IMR-90 (cell line): ENCODE data around the gene TBC1D8. TPM values are rescaled to one million over a fixed set of nuclear protein-coding genes. Genes with fewer than 3 reads are reported as not detected.

Experiments
- ATAC-seq: fragments of 200-7000 bp; cut with Tn5 transposase; 2 replicates; pipeline ENCODE4 v1.9.1; 2020; ENCODE audit warnings: low read depth, mild to moderate bottlenecking, moderate library complexity
- BruUV-seq: library from RNA; stranded (reverse); fragments of 400-500 nt; replicated peaks from 2 replicates; lab custom pipeline; 2021; lab: Mats Ljungman, UMichigan
- CTCF ChIA-PET: fragments of 300-600 bp; formaldehyde crosslinking; extraction: SDS; loops from one replicate; lab custom pipeline; 2021; ENCODE audit warnings: antibody characterized with exemption; lab: Yijun Ruan, JAX
- POLR2A ChIA-PET: fragments of 300-600 bp; sonication (Branson Sonifier 250); formaldehyde crosslinking; loops from one replicate; lab custom pipeline; 2022; ENCODE audit warnings: antibody characterized with exemption; ENCODE audit not compliant: unreplicated experiment; lab: Charles Lee
- DNase-seq: peaks from one replicate; pipeline ENCODE4 v3.0.0; 2013
- H2AFZ ChIP-seq: replicated peaks from 2 replicates; pipeline ENCODE3; 2013; ENCODE audit warnings: low read length, mild to moderate bottlenecking; ENCODE audit not compliant: poor library complexity
- H2AK5ac ChIP-seq: 2 replicates; pipeline ENCODE4 v1.6.1; 2013; ENCODE audit warnings: low read depth, low read length, inconsistent platforms
- H2AK9ac ChIP-seq: replicated peaks from 2 replicates; pipeline ENCODE3; 2013; ENCODE audit warnings: mild to moderate bottlenecking, low read depth, low read length, moderate library complexity; ENCODE audit not compliant: poor library complexity
- H2BK120ac ChIP-seq: 2 replicates; pipeline ENCODE4 v1.6.1; 2013; ENCODE audit warnings: low read depth, low read length, inconsistent platforms
- H2BK15ac ChIP-seq: 3 replicates; pipeline ENCODE4 v1.6.1; 2013; ENCODE audit warnings: low read depth, low read length, inconsistent platforms
- H2BK20ac ChIP-seq: 2 replicates; pipeline ENCODE4 v1.6.1; 2013; ENCODE audit warnings: low read depth, mild to moderate bottlenecking, inconsistent platforms, low read length, moderate library complexity
- H2BK5ac ChIP-seq: 2 replicates; pipeline ENCODE4 v1.6.1; 2013; ENCODE audit warnings: mild to moderate bottlenecking, low read depth, low read length, inconsistent platforms; ENCODE audit not compliant: poor library complexity, severe bottlenecking
- H3K14ac ChIP-seq: replicated peaks from 2 replicates; pipeline ENCODE4 v1.6.1; 2013; ENCODE audit warnings: low read depth, low read length, inconsistent platforms
- H3K18ac ChIP-seq: 2 replicates; pipeline ENCODE4 v1.6.1; 2013; ENCODE audit warnings: low read depth, low read length, control low read depth
- H3K23ac ChIP-seq: 2 replicates; pipeline ENCODE4 v1.6.1; 2013; ENCODE audit warnings: low read depth, low read length, inconsistent platforms
- H3K27ac ChIP-seq: 2 replicates; pipeline ENCODE4 v1.5.1; 2013; ENCODE audit warnings: mild to moderate bottlenecking, control low read depth, low read length; ENCODE audit not compliant: insufficient read depth
- H3K27me3 ChIP-seq: 2 replicates; pipeline ENCODE4 v1.6.1; 2013; ENCODE audit warnings: low read length; ENCODE audit not compliant: control insufficient read depth, insufficient read depth
- H3K36me3 ChIP-seq: 2 replicates; pipeline ENCODE4 v1.6.1; 2013; ENCODE audit warnings: low read length, mixed read lengths; ENCODE audit not compliant: control insufficient read depth, insufficient read depth
- H3K4ac ChIP-seq: 2 replicates; pipeline ENCODE4 v1.6.1; 2013; ENCODE audit warnings: low read depth, low read length, inconsistent platforms
- H3K4me1 ChIP-seq: 2 replicates; pipeline ENCODE4 v1.6.1; 2013; ENCODE audit warnings: low read length, mixed read lengths; ENCODE audit not compliant: control insufficient read depth, insufficient read depth
- H3K4me2 ChIP-seq: 2 replicates; pipeline ENCODE4 v1.6.1; 2013; ENCODE audit warnings: low read depth, mild to moderate bottlenecking, control low read depth, low read length, moderate library complexity
- H3K4me3 ChIP-seq: 2 replicates; pipeline ENCODE4 v1.5.1; 2013; ENCODE audit warnings: low read depth, mild to moderate bottlenecking, control low read depth, low read length, moderate library complexity; ENCODE audit not compliant: insufficient read depth
- H3K56ac ChIP-seq: 2 replicates; pipeline ENCODE4 v1.6.1; 2013; ENCODE audit warnings: low read length, inconsistent platforms; ENCODE audit not compliant: insufficient read depth; ENCODE audit errors: extremely low read depth
- H3K79me1 ChIP-seq, 2 experiments: 2 replicates each; pipeline ENCODE4 v1.6.1; 2013; ENCODE audit warnings: low read length in 2 of 2, inconsistent platforms in 1 of 2, low read depth in 1 of 2
- H3K9ac ChIP-seq: 2 replicates; pipeline ENCODE4 v1.6.1; 2013; ENCODE audit warnings: low read depth, low read length, control low read depth
- H3K9me1 ChIP-seq: 2 replicates; pipeline ENCODE4 v1.6.1; 2013; ENCODE audit warnings: low read length, inconsistent platforms; ENCODE audit not compliant: insufficient read depth
- H3K9me3 ChIP-seq: 2 replicates; pipeline ENCODE4 v1.6.1; 2013; ENCODE audit warnings: low read length; ENCODE audit not compliant: control insufficient read depth, insufficient read depth
- H4K20me1 ChIP-seq: 2 replicates; pipeline ENCODE4 v1.6.1; 2013; ENCODE audit warnings: low read length, inconsistent platforms; ENCODE audit not compliant: insufficient read depth
- H4K5ac ChIP-seq: 2 replicates; pipeline ENCODE4 v1.6.1; 2013; ENCODE audit warnings: mild to moderate bottlenecking, low read depth, low read length, control low read depth
- H4K8ac ChIP-seq, 2 experiments: 2 replicates each; pipeline ENCODE4 v1.6.1; 2013; ENCODE audit warnings: low read depth in 2 of 2, low read length in 2 of 2, control low read depth in 1 of 2, inconsistent platforms in 1 of 2
- H4K91ac ChIP-seq: 2 replicates; pipeline ENCODE4 v1.6.1; 2013; ENCODE audit warnings: low read depth, low read length, inconsistent platforms; ENCODE audit not compliant: insufficient read depth
- BHLHE40 ChIP-seq: fragments of 150-350 bp; IDR thresholded peaks from 2 replicates; pipeline ENCODE4 v1.6.1; 2016; ENCODE audit warnings: mild to moderate bottlenecking, low read depth, low read length
- CEBPB ChIP-seq: IDR thresholded peaks from 2 replicates; pipeline ENCODE4 v1.6.1; 2012; ENCODE audit warnings: low read depth, low read length, improper control_type of control experiment
- CHD1 ChIP-seq: IDR thresholded peaks from 2 replicates; pipeline ENCODE4 v1.6.1; 2012; ENCODE audit warnings: low read depth, low read length, improper control_type of control experiment
- CTCF ChIP-seq: conservative IDR thresholded peaks from 2 replicates; pipeline ENCODE4 v1.5.1; 2012; ENCODE audit warnings: mild to moderate bottlenecking, low read depth, low read length, improper control_type of control experiment
- ELK1 ChIP-seq: fragments of 150-350 bp; IDR thresholded peaks from 2 replicates; pipeline ENCODE4 v1.6.1; 2016; ENCODE audit warnings: low read depth, mild to moderate bottlenecking, low read length, moderate library complexity, borderline replicate concordance
- FOS ChIP-seq: fragments of 150-350 bp; IDR thresholded peaks from 2 replicates; pipeline ENCODE4 v1.6.1; 2016; ENCODE audit warnings: low read depth, low read length
- MAFK ChIP-seq: IDR thresholded peaks from 2 replicates; pipeline ENCODE4 v1.6.1; 2012; ENCODE audit warnings: low read depth, low read length, improper control_type of control experiment
- MAZ ChIP-seq: IDR thresholded peaks from 2 replicates; pipeline ENCODE4 v1.6.1; 2012; ENCODE audit warnings: low read depth, mild to moderate bottlenecking, low read length, improper control_type of control experiment, moderate library complexity, borderline replicate concordance
- MXI1 ChIP-seq: IDR thresholded peaks from 2 replicates; pipeline ENCODE4 v1.6.1; 2012; ENCODE audit warnings: low read depth, mild to moderate bottlenecking, low read length, moderate library complexity, borderline replicate concordance
- NFE2L2 ChIP-seq: fragments of 150-350 bp; IDR thresholded peaks from 2 replicates; pipeline ENCODE4 v1.6.1; 2016; ENCODE audit warnings: low read depth, mild to moderate bottlenecking, low read length
- POLR2A ChIP-seq: IDR thresholded peaks from 2 replicates; pipeline ENCODE4 v1.6.1; 2012; ENCODE audit warnings: mild to moderate bottlenecking, low read depth, low read length
- RAD21 ChIP-seq: IDR thresholded peaks from 2 replicates; pipeline ENCODE4 v1.6.1; 2012; ENCODE audit warnings: low read length, improper control_type of control experiment
- RCOR1 ChIP-seq: IDR thresholded peaks from 2 replicates; pipeline ENCODE4 v1.6.1; 2012; ENCODE audit warnings: mild to moderate bottlenecking, low read length, improper control_type of control experiment; ENCODE audit not compliant: insufficient replicate concordance
- RFX5 ChIP-seq: IDR thresholded peaks from 2 replicates; pipeline ENCODE4 v1.8.0; 2012; ENCODE audit warnings: low read depth, mild to moderate bottlenecking, low read length, moderate library complexity
- SMC3 ChIP-seq: fragments of 150-350 bp; IDR thresholded peaks from 2 replicates; pipeline ENCODE4 v1.6.1; 2016; ENCODE audit warnings: low read depth, mild to moderate bottlenecking, antibody characterized with exemption, low read length, moderate library complexity
- USF2 ChIP-seq: fragments of 150-350 bp; IDR thresholded peaks from 2 replicates; pipeline ENCODE4 v1.6.1; 2017; ENCODE audit warnings: mild to moderate bottlenecking, antibody characterized with exemption, low read length, low read depth
- WGBS, 2 experiments: methylation state at CpG; one replicate each; pipeline versions ENCODE4 v1.1.5 to v1.1.7; 2013; ENCODE audit warnings: missing lambda C conversion rate in 2 of 2; ENCODE audit not compliant: insufficient read length in 1 of 2; ENCODE audit errors: extremely low coverage in 2 of 2; 5-methylcytosine and 5-hydroxymethylcytosine counted together
- dilution Hi-C: fragments of 300-500 bp; cut with HindIII; formaldehyde crosslinking; loops from one replicate; pipeline ENCODE4 v1.14.3; 2018; ENCODE audit warnings: low sequenced_read_pairs; ENCODE audit not compliant: unreplicated experiment
- in situ Hi-C: fragments of 300-500 bp; cut with MboI; formaldehyde crosslinking; loops from 3 replicates; pipeline ENCODE4 v1.14.3; 2019; ENCODE audit warnings: low sequenced_read_pairs, inconsistent platforms, mixed read lengths
- intact Hi-C: fragments of 100-400 bp; cut with micrococcal nuclease; formaldehyde crosslinking; loops from 2 replicates; pipeline ENCODE4 v1.10.0; 2022
- polyA plus RNA-seq, 3 experiments: library from polyadenylated mRNA; depleted of rRNA; stranded (reverse); fragments of >200 nt; gene quantifications; 2 replicates each; pipeline ENCODE4 v1.2.3, GENCODE V29; 2012; ENCODE audit warnings: low replicate concordance in 1 of 3
- total RNA-seq: library from RNA; depleted of rRNA; stranded (reverse); fragments of >200 nt; gene quantifications from 2 replicates; pipeline ENCODE4 v1.2.3, GENCODE V29; 2012

The TBC1D8 gene
- total and polyA plus RNA-seq, 2 of the 4 experiments (the other 2 are of a cell fraction), result 1.3 to 1.5 TPM

- intact Hi-C loops, result no loop called here
- Histone ChIP-seq H3K14ac (no peak overlapping the region), H2AK9ac (no peak overlapping the region), H2AFZ (no peak overlapping the region), H2AK5ac (no peak overlapping the region), H3K27me3 (no peaks in the 10 kb centered on the region; the same call in 1 of the 2 replicates), H3K4me3 (no peak overlapping the region), H3K79me1 (peaks cover 0 to 53% of the 10 kb centered on the region in 2 experiments; a peak in 3 of 4 replicates), H3K4me2 (no peak overlapping the region), H2BK20ac (peak overlapping the region; percentile 64), H2BK120ac (peak overlapping the region; percentile 44; the same call in 1 of the 2 replicates), H3K18ac (no peak overlapping the region), H3K9ac (no peak overlapping the region), H3K56ac (no peak overlapping the region), H3K23ac (peak overlapping the region; percentile 45; the same call in 1 of the 2 replicates), H3K36me3 (no peaks in the 10 kb centered on the region), H3K9me1 (peaks cover 12% of the 10 kb centered on the region), H3K27ac (no peak overlapping the region), H4K8ac (no peak overlapping the region), H2BK15ac (peak overlapping the region; percentile 47; the same call in 1 of the 3 replicates), H3K9me3 (no peaks in the 10 kb centered on the region), H4K91ac (no peak overlapping the region), H2BK5ac (no peak overlapping the region), H3K4me1 (peaks cover 9% of the 10 kb centered on the region), H4K20me1 (no peaks in the 10 kb centered on the region), H4K5ac (no peak overlapping the region), H3K4ac (peak overlapping the region; percentile 18; the same call in 1 of the 2 replicates)
- BruUV-seq, result no TSS peak
- in situ Hi-C loops, result no loop called here
- dilution Hi-C loops, result no loop called here
- TF ChIP-seq RFX5, result no peak
- no peak for TF ChIP-seq USF2
- TF ChIP-seq MAZ, result no peak
- no peak for TF ChIP-seq CEBPB
- no peak for TF ChIP-seq POLR2A
- TF ChIP-seq RCOR1, result no peak
- TF ChIP-seq MAFK, result no peak
- TF ChIP-seq CTCF, result no peak
- no peak for TF ChIP-seq SMC3
- no peak for TF ChIP-seq CHD1
- TF ChIP-seq FOS, result no peak
- no peak for TF ChIP-seq NFE2L2
- TF ChIP-seq RAD21, result no peak
- TF ChIP-seq MXI1, result no peak
- no peak for TF ChIP-seq ELK1
- TF ChIP-seq BHLHE40, result no peak
- no CpG with 5 or more reads among the region's 5 CpGs for WGBS, 2 experiments
- ChIA-PET CTCF (no interaction called here), POLR2A (interaction anchor here (0.6 kb wide), 1 partner anchor 66 kb away, joined by 5 read pairs; no protein-coding TSS in a partner anchor)
- DNase-seq (no peak), ATAC-seq (no peak)
Measured at GRCh38 chr2:101114268-101114783, 36.9 kb downstream of the TBC1D8 start.
